IMR-90 (cell line): ENCODE results near the gene WBP2.

Source experiments
- BHLHE40 ChIP-seq: fragments of 150-350 bp; IDR thresholded peaks from 2 replicates; pipeline ENCODE4 v1.6.1; 2016; ENCODE audit warnings: mild to moderate bottlenecking, low read depth, low read length
- CHD1 ChIP-seq: IDR thresholded peaks from 2 replicates; pipeline ENCODE4 v1.6.1; 2012; ENCODE audit warnings: low read depth, low read length, improper control_type of control experiment
- CTCF ChIP-seq: conservative IDR thresholded peaks from 2 replicates; pipeline ENCODE4 v1.5.1; 2012; ENCODE audit warnings: mild to moderate bottlenecking, low read depth, low read length, improper control_type of control experiment
- ELK1 ChIP-seq: fragments of 150-350 bp; IDR thresholded peaks from 2 replicates; pipeline ENCODE4 v1.6.1; 2016; ENCODE audit warnings: low read depth, mild to moderate bottlenecking, low read length, moderate library complexity, borderline replicate concordance
- FOS ChIP-seq: fragments of 150-350 bp; IDR thresholded peaks from 2 replicates; pipeline ENCODE4 v1.6.1; 2016; ENCODE audit warnings: low read depth, low read length
- MAFK ChIP-seq: IDR thresholded peaks from 2 replicates; pipeline ENCODE4 v1.6.1; 2012; ENCODE audit warnings: low read depth, low read length, improper control_type of control experiment
- MXI1 ChIP-seq: IDR thresholded peaks from 2 replicates; pipeline ENCODE4 v1.6.1; 2012; ENCODE audit warnings: low read depth, mild to moderate bottlenecking, low read length, moderate library complexity, borderline replicate concordance
- NFE2L2 ChIP-seq: fragments of 150-350 bp; IDR thresholded peaks from 2 replicates; pipeline ENCODE4 v1.6.1; 2016; ENCODE audit warnings: low read depth, mild to moderate bottlenecking, low read length
- POLR2A ChIP-seq: IDR thresholded peaks from 2 replicates; pipeline ENCODE4 v1.6.1; 2012; ENCODE audit warnings: mild to moderate bottlenecking, low read depth, low read length
- RAD21 ChIP-seq: IDR thresholded peaks from 2 replicates; pipeline ENCODE4 v1.6.1; 2012; ENCODE audit warnings: low read length, improper control_type of control experiment
- RCOR1 ChIP-seq: IDR thresholded peaks from 2 replicates; pipeline ENCODE4 v1.6.1; 2012; ENCODE audit warnings: mild to moderate bottlenecking, low read length, improper control_type of control experiment; ENCODE audit not compliant: insufficient replicate concordance
- RFX5 ChIP-seq: IDR thresholded peaks from 2 replicates; pipeline ENCODE4 v1.8.0; 2012; ENCODE audit warnings: low read depth, mild to moderate bottlenecking, low read length, moderate library complexity
- USF2 ChIP-seq: fragments of 150-350 bp; IDR thresholded peaks from 2 replicates; pipeline ENCODE4 v1.6.1; 2017; ENCODE audit warnings: mild to moderate bottlenecking, antibody characterized with exemption, low read length, low read depth

DNA sequence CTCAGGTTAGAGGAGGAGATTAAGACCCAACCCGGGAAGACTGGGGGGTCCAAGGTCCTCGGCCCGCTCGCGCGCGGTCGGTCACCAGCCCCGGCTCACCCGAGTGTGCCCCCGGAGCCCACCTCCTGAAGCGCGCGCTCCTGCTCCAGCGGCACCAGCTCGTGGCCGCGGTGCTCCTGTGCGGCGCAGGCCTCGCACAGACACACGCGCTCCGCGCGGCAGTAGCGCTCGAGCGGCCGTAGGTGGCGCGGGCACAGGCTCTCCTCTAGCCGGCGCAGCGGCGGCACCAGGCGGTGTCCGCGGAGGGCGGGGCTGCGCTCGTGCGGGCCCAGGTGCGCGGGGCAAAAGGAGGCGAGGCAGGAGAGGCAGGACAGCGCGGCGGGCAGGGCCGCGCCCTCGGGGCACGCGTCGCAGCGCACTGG lies 22.6 kb upstream of the WBP2 start:
- peak; percentile 60 for TF ChIP-seq CTCF
- peak; percentile 32; the same call in 1 of the 2 replicates for TF ChIP-seq POLR2A
- TF ChIP-seq MAFK = no peak
- peak; percentile 30 for TF ChIP-seq RAD21
- no peak for TF ChIP-seq NFE2L2
- no peak for TF ChIP-seq ELK1
- TF ChIP-seq RFX5 = no peak
- TF ChIP-seq MXI1 = peak; percentile 56; the same call in 1 of the 2 replicates
- no peak for TF ChIP-seq CHD1
- TF ChIP-seq RCOR1 = no peak
- TF ChIP-seq USF2 = no peak
- no peak for TF ChIP-seq FOS
- no peak for TF ChIP-seq BHLHE40
